ENCODE results near the gene SLC7A6. TPM values are rescaled to one million over a fixed set of nuclear protein-coding genes. Genes with fewer than 3 reads are reported as not detected.

Gene SLC7A6
- total RNA-seq, 1 experiment from 2014 or later, result 12.1 TPM

DNA sequence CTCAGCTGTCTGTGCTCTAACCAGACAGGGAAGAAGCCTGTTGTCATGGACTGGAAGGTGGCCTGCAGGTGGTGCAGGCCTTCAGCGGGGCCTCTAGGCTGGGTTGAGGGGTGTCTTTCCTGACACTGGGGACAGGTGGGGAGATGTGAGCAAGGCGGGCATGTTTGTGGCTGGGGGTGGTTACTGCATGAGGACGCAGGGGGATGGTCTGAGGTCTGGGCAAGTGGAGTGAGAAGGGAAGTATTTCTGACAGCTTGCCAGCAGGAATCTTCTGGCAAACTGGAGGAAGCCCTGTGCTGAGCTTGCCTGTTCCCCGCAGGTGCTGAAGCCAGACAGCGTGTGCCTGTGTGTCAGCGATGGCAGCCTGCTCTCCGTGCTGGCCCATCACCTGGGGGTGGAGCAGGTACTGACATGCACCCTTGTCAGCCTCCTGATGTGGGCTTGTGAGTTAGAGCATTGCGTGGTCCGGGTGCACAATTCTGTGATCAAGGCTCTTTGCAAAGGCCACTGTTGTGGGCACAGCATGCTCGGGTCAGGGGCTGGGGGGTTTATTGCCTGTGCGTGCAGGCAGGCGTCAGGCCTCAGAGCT, 82.7 kb downstream of the SLC7A6 start:
- no peak for DNase-seq (ENCODE audit: low read depth)

DNA sequence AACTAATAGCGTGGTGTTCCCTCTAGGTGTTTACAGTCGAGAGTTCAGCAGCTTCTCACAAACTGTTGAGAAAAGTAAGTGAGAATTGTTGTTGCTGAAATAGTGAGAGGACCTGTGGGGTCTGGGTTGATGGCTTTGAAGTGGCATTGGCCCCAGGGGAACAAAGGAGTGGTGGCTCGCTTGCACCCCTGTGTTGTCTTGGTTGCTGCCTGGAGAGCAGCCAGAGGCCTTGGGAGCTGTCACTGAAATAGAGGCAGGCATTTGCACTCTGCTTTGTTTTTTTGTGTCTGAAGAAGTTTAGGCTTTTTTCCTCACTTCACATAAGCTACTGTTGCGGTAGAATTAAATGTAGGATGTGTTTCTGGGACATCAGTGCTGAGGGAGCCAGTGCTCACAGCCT, 83.3 kb downstream of the SLC7A6 start:
- no peak for DNase-seq (ENCODE audit: low read depth)

DNA sequence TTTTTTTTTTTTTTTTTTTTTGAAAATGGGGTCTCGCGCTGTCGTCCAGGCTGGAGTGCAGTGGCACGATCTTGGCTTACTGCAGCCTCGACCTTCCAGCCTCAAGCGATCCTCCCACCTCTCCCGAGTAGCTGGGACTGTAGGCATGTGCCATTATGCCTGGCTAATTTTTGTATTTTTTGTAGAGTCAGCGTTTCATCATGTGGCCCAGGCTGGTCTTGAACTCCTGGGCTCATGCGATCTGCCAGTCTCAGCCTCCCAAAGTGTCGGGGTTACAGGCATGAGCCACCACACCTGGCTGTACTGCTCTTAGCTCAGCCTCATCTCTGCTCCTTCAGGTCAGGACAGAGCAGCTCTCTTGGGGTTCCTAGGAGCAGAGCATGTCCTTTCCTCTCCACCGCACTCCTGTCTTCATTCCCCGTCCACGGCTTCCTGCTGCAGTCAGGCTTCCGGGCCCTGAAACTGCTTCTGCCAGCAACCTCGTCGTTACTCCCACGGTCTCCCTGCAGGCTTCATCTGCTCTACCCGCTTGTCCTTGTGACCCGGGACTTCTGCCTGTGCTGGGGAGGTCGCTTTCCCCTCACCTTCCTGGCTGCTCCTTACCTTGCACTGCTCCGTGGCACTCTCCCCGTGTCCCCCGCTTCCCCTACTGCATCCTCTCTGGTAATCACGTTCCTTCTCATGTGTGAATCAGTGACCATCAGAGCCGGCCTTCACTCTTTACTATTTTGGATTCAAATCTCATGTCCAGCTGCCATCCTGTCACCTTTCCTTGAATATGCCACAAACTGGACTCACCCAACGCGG, 84.5 kb downstream of the SLC7A6 start:
- DNase-seq (ENCODE audit: low read depth), result no peak

DNA sequence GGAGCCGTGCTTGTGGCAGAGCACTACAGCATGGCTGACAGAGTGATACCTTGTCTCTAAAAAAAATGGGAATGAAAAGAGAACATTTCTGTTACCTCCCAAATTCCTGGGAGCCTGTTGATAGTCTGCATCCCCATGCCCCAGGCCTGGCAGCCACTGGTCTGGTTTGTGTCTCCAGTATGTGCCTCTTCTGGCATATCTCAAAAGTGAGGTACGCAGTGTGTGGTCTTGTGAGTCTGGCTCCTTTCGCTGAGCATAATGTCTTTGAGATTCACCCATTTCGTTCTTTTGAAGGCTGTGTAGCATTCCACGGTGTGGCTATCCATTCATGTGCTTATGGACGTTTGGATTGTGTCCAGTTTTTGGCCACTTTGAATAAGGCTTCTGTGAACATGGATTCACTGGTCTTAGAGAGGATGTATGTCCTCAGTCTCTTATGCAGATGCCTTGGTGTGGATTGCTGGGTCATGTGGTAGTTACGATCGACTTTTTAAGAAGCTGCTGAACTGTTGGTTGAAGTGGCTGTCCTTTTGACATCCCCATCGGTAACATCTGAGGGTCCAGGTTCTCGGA, 85.6 kb downstream of the SLC7A6 start:
- DNase-seq (ENCODE audit: low read depth), result no peak

DNA sequence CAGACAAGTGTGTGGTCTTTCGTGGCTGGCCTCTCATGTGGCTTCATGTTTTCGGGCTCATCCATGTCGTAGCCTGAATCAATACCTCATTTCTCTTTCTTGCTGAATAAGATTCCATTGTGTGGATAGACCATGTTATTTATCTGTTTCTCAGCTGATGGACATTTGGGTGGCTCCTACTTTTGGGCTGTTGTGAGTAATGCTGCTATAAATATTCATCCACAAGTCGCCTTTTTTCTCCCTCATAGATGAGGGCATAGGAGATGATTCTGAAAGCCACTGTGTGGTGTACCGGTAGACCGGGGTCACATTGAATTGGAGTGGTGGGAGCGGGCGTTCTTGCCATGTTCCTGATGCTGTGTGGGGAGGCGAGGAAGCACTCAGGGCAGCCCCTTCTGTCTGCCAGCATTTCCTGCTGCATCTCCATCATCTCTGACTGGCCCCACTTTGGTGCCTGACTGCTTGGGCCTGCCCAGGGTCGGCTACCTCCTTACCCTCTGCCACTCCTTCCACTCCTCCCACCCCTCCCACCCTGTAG, 86.6 kb downstream of the SLC7A6 start:
- DNase-seq (ENCODE audit: low read depth), result no peak

Other genes with a start within 250 kb of the SLC7A6 start
- not detected in 2 replicates for gene DPEP2NB, start 248.6 kb upstream of the SLC7A6 start, total RNA-seq (2014; rRNA removed; shearing (Covaris generic))
- gene DDX28, start 241.3 kb upstream of the SLC7A6 start, total RNA-seq (2014; rRNA removed; shearing (Covaris generic)), result 11.7 and 13.8 TPM in 2 replicates
- 10.7 and 20.6 TPM in 2 replicates for gene DUS2, start 241.2 kb upstream of the SLC7A6 start, total RNA-seq (2014; rRNA removed; shearing (Covaris generic))
- 24.9 and 31.9 TPM in 2 replicates for gene NFATC3, start 179.2 kb upstream of the SLC7A6 start, total RNA-seq (2014; rRNA removed; shearing (Covaris generic))
- gene ESRP2, start 28.4 kb upstream of the SLC7A6 start, total RNA-seq (2014; rRNA removed; shearing (Covaris generic)), result not detected in 2 replicates
- gene PLA2G15, start 19.2 kb upstream of the SLC7A6 start, total RNA-seq (2014; rRNA removed; shearing (Covaris generic)), result 26.2 and 36.6 TPM in 2 replicates
- gene SLC7A6OS, start 46.4 kb downstream of the SLC7A6 start, total RNA-seq (2014; rRNA removed; shearing (Covaris generic)), result 11.5 and 13.2 TPM in 2 replicates
- gene PRMT7, start 46.5 kb downstream of the SLC7A6 start, total RNA-seq (2014; rRNA removed; shearing (Covaris generic)), result 34.4 and 44.2 TPM in 2 replicates
- gene SMPD3, start 184.0 kb downstream of the SLC7A6 start, total RNA-seq (2014; rRNA removed; shearing (Covaris generic)), result 0.25 TPM in 1 of 2 replicates, not detected in the other

Measured in M059J (cell line).